Ascending aorta (tissue), 2 donors: ENCODE measurements around the gene OSBPL6. TPM values are rescaled to one million over a fixed set of nuclear protein-coding genes. Genes with fewer than 3 reads are reported as not detected.

Experiments used
- DNase-seq, 2 donors: peaks; one replicate each; pipeline ENCODE4 v3.0.0-alpha.2; 2019; ENCODE audit warnings: low spot score in 2 of 2
- H3K27ac ChIP-seq, 2 donors: fragments of 200-600 bp; sonication (generic); one replicate each; pipeline ENCODE4 v1.5.1; 2016 to 2017; ENCODE audit warnings: mild to moderate bottlenecking in 1 of 2
- H3K27me3 ChIP-seq: fragments of 200-600 bp; sonication (generic); one replicate; pipeline ENCODE4 v1.5.1; 2017
- H3K36me3 ChIP-seq, 2 donors: fragments of 200-600 bp; sonication (generic); one replicate each; pipeline ENCODE4 v1.5.1; 2016
- H3K4me1 ChIP-seq, 2 donors: fragments of 200-600 bp; sonication (generic); one replicate each; pipeline ENCODE4 v1.5.1; 2016 to 2017; ENCODE audit warnings: mild to moderate bottlenecking in 1 of 2
- H3K4me3 ChIP-seq, 2 donors: fragments of 200-600 bp; sonication (generic); one replicate each; pipeline ENCODE4 v1.5.1; 2016 to 2017; ENCODE audit warnings: mild to moderate bottlenecking in 1 of 2
- H3K9me3 ChIP-seq, 2 donors: fragments of 200-600 bp; sonication (generic); one replicate each; pipeline ENCODE4 v1.5.1; 2016
- intact Hi-C: fragments of 100-400 bp; cut with DNase I; formaldehyde crosslinking; loops from one replicate; pipeline ENCODE4 v1.15.1; 2023
- total RNA-seq: library from RNA; depleted of rRNA; stranded (reverse); fragments of >200 nt; gene quantifications from one replicate; pipeline ENCODE4 v1.1.0, GENCODE V29; 2016
- TF ChIP-seq, protein P1 (sequence below), 3 experiments: fragments of 200-600 bp in 2 of 3; fragments of 450-650 bp in 1 of 3; sonication (generic) in 2 of 3; IDR thresholded peaks; one replicate each; pipeline ENCODE4 v1.5.1; 2016 to 2019; ENCODE audit warnings: antibody characterized with exemption in 3 of 3, mild to moderate bottlenecking in 1 of 3, moderate library complexity in 1 of 3

OSBPL6 gene
- total RNA-seq, 1 donor from 2014 or later = 1.4 TPM

DNA sequence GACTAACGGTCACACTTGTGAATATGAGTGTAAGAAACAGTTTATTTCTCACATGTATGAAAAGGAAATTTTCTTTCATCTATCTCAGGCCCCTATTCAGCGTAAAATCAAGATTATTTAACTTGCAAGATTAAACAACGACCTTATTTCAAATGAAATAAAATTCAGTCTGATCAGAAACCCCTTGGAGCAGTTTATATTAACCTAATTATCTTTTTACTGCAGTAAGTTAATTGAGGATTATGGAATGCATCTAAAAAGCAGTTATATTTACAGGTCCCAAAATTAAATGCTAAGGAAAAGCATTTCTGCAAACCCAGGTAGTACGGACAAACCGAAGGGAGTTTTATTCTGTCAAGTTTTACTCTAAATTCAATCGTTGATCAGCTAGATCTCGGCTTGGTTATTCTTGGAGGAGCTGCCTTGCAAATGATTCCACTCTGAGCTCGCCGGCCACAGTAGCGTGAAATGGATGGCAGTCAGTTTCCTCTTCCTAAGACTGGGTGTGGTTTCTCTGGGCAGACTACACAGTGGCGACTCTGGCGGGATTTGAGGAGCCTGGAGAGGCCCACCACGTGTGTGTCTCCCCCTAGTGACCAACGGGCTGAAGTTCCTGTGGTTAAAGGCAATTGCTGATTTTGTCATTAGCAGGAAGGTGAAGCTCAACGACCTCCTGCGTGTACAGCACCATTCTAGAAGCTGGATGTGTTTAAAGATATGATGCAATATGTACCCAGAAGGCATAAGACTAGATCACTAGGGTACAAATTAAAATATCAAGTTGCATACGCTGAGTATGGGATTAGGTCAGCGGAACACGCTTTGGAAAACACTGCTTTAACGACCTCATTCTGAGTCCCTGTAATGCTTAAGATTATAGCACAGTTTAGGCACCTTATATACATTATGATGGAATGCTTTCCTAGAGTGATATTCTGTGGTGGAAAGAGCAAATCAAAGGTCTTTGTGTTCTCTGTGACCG lies 220.2 kb downstream of the OSBPL6 start:
- no peaks in the 10 kb centered on the region for H3K9me3 ChIP-seq
- DNase-seq = peak; percentile 69 to 95
- TF ChIP-seq, protein P1, sequence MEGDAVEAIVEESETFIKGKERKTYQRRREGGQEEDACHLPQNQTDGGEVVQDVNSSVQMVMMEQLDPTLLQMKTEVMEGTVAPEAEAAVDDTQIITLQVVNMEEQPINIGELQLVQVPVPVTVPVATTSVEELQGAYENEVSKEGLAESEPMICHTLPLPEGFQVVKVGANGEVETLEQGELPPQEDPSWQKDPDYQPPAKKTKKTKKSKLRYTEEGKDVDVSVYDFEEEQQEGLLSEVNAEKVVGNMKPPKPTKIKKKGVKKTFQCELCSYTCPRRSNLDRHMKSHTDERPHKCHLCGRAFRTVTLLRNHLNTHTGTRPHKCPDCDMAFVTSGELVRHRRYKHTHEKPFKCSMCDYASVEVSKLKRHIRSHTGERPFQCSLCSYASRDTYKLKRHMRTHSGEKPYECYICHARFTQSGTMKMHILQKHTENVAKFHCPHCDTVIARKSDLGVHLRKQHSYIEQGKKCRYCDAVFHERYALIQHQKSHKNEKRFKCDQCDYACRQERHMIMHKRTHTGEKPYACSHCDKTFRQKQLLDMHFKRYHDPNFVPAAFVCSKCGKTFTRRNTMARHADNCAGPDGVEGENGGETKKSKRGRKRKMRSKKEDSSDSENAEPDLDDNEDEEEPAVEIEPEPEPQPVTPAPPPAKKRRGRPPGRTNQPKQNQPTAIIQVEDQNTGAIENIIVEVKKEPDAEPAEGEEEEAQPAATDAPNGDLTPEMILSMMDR (IDR thresholded peaks at IDR 0.05) = peak; percentile 74 to 94 (median 91)
- peak overlapping the region; percentile 96 to 97 for H3K27ac ChIP-seq
- no peaks in the 10 kb centered on the region for H3K4me1 ChIP-seq
- H3K4me3 ChIP-seq = peak overlapping the region; percentile 79
- intact Hi-C loops = loop anchor here (1.0 to 5.0 kb wide), 4 partner anchors 17 to 302 kb away; partner anchors contain the start of genes OSBPL6 and RBM45
- no peaks in the 10 kb centered on the region for H3K27me3 ChIP-seq
- no peaks in the 10 kb centered on the region for H3K36me3 ChIP-seq

DNA sequence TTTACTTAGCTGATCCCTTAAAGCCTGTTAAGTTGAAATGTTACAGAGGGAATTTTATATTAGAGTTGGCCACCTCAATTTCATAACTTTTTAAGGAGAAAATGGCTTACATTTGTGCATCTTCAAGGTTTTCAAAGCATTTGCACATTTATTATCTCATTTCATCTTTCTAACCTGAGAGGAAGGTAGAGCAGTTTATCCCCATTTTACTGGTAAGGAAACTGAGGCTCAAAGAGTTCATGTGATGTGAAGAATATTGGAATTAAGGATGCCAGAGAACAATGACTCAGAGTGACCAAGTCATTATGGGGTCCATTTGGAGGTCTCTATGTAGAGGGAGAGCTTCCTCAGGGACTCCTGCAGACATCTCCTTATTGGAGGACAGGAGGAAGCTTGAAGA lies 221.7 kb downstream of the OSBPL6 start:
- intact Hi-C loops = loop anchor here (2.0 kb wide), 1 partner anchor 221 kb away; the partner anchor contains the start of gene OSBPL6
- Histone ChIP-seq H3K27ac (no peak overlapping the region), H3K27me3 (no peaks in the 10 kb centered on the region), H3K36me3 (no peaks in the 10 kb centered on the region), H3K4me1 (no peaks in the 10 kb centered on the region), H3K9me3 (no peaks in the 10 kb centered on the region), H3K4me3 (no peak overlapping the region)
- DNase-seq = no peak
- TF ChIP-seq, protein P1 (IDR thresholded peaks at IDR 0.05) = no peak

DNA sequence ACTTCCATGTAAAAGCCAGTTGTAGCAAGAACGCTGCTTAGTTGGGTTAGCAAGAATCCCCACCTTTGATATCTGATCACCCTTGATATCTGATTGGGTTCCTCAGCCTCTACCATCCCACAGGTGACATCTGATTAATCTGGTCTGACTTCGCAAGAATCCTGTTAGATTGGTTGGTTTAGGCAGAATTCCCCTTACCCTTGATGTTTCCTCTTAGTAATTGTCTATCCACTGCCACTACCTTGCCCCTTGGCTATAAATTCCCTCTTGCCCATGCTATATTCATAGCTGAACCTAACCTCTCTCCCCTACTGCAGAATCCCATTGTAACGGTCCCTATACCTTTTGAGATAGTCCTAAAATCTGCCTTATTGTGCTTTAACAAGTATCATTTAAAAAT lies 223.6 kb downstream of the OSBPL6 start:
- intact Hi-C loops = no loop called here
- Histone ChIP-seq H3K9me3 (no peaks in the 10 kb centered on the region), H3K27ac (no peak overlapping the region), H3K36me3 (peaks cover 0 to 4% of the 10 kb centered on the region in 2 donors), H3K4me1 (no peaks in the 10 kb centered on the region), H3K4me3 (no peak overlapping the region), H3K27me3 (no peaks in the 10 kb centered on the region)
- no peak for DNase-seq
- TF ChIP-seq, protein P1 (IDR thresholded peaks at IDR 0.05) = no peak

DNA sequence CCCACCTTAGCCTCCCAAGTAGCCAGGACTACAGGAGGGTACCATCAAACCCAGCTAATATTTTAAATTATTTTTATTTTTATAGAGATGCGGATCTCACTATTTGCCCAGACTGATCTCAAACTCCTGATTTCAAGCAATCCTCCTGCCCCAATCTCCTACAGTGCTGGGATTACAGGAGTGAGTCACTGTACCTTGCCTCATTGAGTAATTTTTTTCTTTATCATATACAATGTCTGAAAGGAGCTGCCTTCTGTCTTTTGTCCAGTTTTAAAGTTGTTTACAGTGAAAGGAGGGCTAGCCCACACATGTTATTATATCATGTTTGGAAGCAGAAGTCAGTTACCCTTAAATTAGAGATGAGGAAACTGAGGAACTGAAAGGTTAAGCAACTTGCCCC lies 224.1 kb downstream of the OSBPL6 start:
- Histone ChIP-seq H3K4me1 (no peaks in the 10 kb centered on the region), H3K9me3 (no peaks in the 10 kb centered on the region), H3K4me3 (no peak overlapping the region), H3K36me3 (peaks cover 0 to 4% of the 10 kb centered on the region in 2 donors), H3K27me3 (no peaks in the 10 kb centered on the region), H3K27ac (no peak overlapping the region)
- DNase-seq = no peak
- TF ChIP-seq, protein P1 (IDR thresholded peaks at IDR 0.05) = no peak
- intact Hi-C loops = no loop called here

DNA sequence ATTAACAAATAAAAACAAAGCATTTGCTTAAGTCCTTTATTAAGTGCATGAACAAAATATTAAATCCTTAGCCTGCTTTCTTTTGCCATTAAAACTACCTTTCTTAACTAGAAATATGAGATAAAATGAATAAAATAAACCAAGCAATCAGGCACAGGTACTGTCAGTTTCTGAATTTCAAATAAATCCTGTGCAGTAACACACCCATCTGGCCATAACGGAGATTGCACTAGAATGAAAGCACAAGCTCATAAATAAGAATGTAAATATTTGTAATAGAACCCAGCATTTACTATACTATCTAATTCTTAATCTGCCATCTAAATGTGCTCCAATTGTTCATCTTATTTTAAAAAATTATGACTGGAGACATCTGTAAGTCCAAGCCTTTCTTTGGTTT lies 224.8 kb downstream of the OSBPL6 start:
- TF ChIP-seq, protein P1 (IDR thresholded peaks at IDR 0.05) = no peak
- intact Hi-C loops = no loop called here
- no peak for DNase-seq
- Histone ChIP-seq H3K27ac (no peak overlapping the region), H3K36me3 (peaks cover 0 to 4% of the 10 kb centered on the region in 2 donors), H3K4me1 (no peaks in the 10 kb centered on the region), H3K9me3 (no peaks in the 10 kb centered on the region), H3K4me3 (no peak overlapping the region), H3K27me3 (no peaks in the 10 kb centered on the region)
